G401 (cell line): ENCODE data around the gene OCSTAMP. TPM values are rescaled to one million over a fixed set of nuclear protein-coding genes. Genes with fewer than 3 reads are reported as not detected.
A peak's percentile ranks its signal among the peaks of the same experiment; 100 is the strongest.

Experiments
- DNase-seq: peaks from one replicate; pipeline ENCODE4 v3.0.0-alpha.2; 2015; ENCODE audit warnings: low spot score
- in situ Hi-C: cut with HindIII; loops from 2 replicates; pipeline ENCODE4 v1.10.0; 2016; ENCODE audit warnings: low sequenced_read_pairs, mixed read lengths
- total RNA-seq: library from RNA; depleted of rRNA; stranded (reverse); fragments of >200 nt; shearing (Covaris generic); gene quantifications from 2 replicates; pipeline ENCODE4 v1.2.3, GENCODE V29; 2014

Gene OCSTAMP
- total RNA-seq, 1 experiment from 2014 or later = not detected

DNA sequence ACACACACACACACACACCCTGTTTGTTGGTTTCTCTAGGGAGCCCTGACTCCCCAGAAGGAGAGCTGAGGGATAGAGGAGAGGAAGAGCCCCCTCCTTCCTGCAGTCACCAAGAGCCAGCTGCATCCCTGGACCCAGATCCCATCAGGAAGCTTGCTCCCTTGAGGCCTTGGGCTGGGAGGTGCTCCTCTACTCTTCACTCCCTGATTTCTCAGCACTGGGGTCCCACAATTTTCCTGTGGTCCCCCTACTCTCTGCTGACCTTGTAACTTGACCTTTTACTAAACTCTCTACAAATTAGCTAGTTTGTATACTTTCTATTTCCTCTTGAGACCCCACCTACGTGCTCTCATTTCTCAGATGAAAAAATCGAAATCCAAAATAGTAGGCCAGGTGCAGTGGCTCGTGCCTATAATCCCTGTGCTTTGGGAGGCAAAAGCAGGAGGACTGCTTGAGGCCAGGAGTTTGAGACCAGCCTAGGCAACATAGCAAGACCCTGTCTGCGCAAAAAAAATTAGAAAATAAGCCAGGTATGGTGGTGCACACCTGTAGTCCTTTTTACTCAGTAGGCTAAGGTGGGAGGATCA lies 5.0 kb upstream of the OCSTAMP start:
- in situ Hi-C loops = no loop called here
- DNase-seq = no peak

- in situ Hi-C loops = no loop called here
- no peak for DNase-seq
Measured at GRCh38 chr20:46554828-46555227, 4.4 kb upstream of the OCSTAMP start.

DNA sequence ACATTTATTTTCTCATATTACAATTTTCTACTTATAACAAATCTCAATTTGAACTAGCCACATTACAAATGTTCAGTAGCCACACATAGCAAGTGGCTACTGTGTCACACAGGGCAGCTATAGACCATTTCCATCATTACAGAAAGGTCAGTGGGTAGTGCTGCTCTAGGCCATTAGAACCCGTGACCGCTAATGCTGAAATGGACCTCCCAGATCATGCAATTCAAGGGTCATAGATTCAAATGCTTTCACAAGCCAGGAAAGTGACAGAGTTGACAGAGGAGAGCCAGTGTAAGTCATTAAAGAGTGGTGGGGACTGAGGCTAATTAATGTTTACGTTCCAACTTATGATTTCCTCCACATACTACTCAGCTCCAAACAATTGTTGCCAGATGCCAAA lies 3.5 kb upstream of the OCSTAMP start:
- DNase-seq = no peak
- in situ Hi-C loops = no loop called here

- peak; percentile 15 for DNase-seq
- in situ Hi-C loops = no loop called here
Measured at GRCh38 chr20:46552460-46553420, 2.3 kb upstream of the OCSTAMP start.

GRCh38 chr20:46551522-46552381 lies 1.3 kb upstream of the OCSTAMP start:
- in situ Hi-C loops = no loop called here

GRCh38 chr20:46549188-46549972 lies 1.1 kb downstream of the OCSTAMP start:
- DNase-seq = no peak
- in situ Hi-C loops = no loop called here

More at GRCh38 chr20:46551522-46552381, 1.3 kb upstream of the OCSTAMP start:
- no peak for DNase-seq

- in situ Hi-C loops = no loop called here
Measured at GRCh38 chr20:46548688-46549087, 1.8 kb downstream of the OCSTAMP start.

DNA sequence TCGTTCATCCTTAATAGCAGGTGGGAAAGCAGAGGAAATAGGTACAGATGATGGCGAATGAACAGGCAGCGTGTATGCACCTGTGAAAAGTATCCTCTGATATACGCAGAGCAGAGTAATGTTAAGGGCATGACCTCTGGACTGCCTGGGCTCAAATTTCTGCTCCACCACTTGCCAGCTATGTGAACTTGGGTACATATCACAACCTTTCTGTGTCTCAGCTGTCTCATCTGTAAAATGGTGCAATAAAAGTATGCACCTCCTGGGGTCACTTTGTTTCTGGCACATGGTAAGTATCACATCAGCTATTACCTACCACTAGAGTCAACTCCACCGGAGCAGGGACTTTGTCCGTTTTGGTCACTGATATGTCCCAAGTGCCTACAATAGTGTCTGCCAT lies 2.5 kb downstream of the OCSTAMP start:
- no peak for DNase-seq
- in situ Hi-C loops = no loop called here

More at GRCh38 chr20:46548688-46549087, 1.8 kb downstream of the OCSTAMP start:
- DNase-seq = no peak

GRCh38 chr20:46546936-46547335 lies 3.5 kb downstream of the OCSTAMP start:
- in situ Hi-C loops = no loop called here
- no peak for DNase-seq

GRCh38 chr20:46546298-46546697 lies 4.2 kb downstream of the OCSTAMP start:
- DNase-seq = no peak
- in situ Hi-C loops = no loop called here

DNA sequence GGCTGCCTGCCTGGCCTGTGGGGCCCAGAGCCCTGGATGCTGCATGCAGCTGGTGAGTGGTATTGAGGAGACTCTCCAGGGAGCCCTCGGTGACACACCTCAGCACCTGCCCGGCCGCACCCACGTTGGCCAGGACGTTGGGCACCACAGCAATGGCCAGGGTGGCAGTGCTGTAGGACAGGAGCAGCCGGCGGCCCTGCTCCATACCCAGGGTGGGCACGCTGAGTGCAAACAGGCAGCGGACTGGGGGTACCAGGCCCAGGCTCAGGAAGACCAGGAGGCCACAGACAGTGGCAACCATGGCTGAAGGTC lies 4.7 kb downstream of the OCSTAMP start:
- in situ Hi-C loops = no loop called here
- DNase-seq = no peak

DNA sequence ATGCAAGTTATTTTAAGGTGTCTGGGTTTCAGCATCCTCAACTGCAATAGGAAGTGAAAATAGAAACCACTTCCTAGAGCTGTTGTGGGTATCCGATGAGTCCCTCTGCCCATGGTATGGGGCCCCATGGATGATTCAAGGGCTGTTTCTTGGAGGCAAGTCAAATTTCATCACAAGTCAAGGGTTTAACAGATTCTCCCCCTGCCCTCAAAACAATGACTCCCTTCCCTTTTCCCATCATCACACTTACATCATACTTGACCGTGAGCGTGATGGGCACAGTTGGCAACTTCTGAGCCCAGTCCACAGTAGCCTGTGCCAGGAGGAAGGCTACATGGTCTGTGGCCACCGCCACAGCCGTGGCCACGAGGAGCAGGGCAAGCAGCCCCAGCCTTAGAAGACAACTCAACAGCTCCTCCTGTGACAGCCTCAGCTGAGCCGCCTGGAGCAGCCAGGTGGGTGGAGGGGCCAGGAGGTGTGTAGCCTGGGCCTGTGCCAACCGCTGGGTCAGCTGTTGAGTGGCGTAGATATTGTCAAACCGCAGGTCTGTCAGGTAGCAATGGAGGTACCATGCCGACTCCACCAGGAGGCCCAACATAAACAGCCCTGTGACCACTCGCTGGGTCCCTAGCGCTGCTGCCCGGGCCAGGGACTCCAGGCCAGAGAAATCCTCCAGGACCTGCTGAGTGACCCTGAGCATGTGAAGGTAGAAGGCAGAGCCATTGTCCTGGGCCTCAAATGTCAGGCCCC lies 5.2 kb downstream of the OCSTAMP start:
- no peak for DNase-seq
- in situ Hi-C loops = no loop called here

GRCh38 chr20:46544576-46544975 lies 5.9 kb downstream of the OCSTAMP start:
- in situ Hi-C loops = no loop called here
- no peak for DNase-seq

DNA sequence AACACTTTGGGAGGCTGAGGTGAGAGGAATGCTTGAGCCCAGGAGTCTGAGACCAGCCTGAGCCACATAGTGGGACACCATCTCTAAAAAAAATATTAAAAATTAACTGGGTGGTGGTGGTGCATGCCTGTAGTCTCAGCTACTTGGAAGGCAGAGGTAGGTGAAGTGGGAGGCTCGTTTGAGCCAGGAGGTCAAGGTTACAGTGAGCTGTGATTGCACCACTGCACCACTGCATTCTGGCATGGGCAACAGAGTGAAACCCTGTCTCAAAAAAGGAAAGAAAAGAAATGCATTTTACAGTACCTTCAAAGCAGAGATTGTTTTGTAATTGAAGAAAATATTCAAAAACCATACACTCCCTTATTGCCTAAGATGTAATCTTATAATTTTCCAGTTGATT lies 6.5 kb downstream of the OCSTAMP start:
- in situ Hi-C loops = no loop called here
- no peak for DNase-seq

GRCh38 chr20:46543033-46543432 lies 7.4 kb downstream of the OCSTAMP start:
- no peak for DNase-seq
- in situ Hi-C loops = no loop called here

- no peak for DNase-seq
- in situ Hi-C loops = no loop called here
Measured at GRCh38 chr20:46541229-46541935, 9.1 kb downstream of the OCSTAMP start.

DNA sequence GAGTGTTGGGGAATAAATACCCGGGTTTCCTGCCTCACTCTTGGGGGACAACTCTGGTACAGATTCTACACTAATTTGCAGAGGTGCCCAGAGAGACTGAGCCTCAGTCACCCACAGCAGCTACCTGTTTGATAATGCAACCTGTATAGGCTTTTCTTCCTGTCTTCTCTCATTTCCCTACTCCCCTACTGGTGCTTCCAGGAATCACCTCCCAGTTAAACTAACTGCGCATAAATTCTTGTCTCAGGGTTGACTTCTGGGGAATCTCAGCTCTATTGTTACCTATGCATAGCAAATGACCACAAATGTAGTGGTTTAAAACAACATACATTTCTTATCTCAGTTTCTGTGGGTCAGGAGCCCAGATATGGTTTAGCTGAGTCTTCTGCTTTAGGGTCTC lies 11.3 kb downstream of the OCSTAMP start:
- in situ Hi-C loops = no loop called here
- no peak for DNase-seq

GRCh38 chr20:46530640-46531039 lies 19.8 kb downstream of the OCSTAMP start:
- DNase-seq = no peak
- in situ Hi-C loops = no loop called here
